BE2C (cell line): ENCODE results near the gene ATP11A.
"Not testable (repeated sequence)": the region's sequence is repeated elsewhere in the genome, so short reads cannot be mapped to it uniquely, and the experiment has no call there.

ENCODE experiments used
- DNase-seq: peaks from one replicate; pipeline ENCODE4 v3.0.0-alpha.2; 2020
- H3K27me3 ChIP-seq: fragments of 250-450 bp; sonication (Bioruptor Pico); 2 replicates; pipeline ENCODE4 v1.5.1; 2020; ENCODE audit warnings: mild to moderate bottlenecking
- H3K36me3 ChIP-seq: fragments of 250-450 bp; sonication (Bioruptor Pico); 2 replicates; pipeline ENCODE4 v1.5.1; 2020; ENCODE audit warnings: mild to moderate bottlenecking
- H3K4me1 ChIP-seq: fragments of 250-450 bp; sonication (Bioruptor Pico); 2 replicates; pipeline ENCODE4 v1.5.1; 2020
- H3K4me3 ChIP-seq: 2 replicates; pipeline ENCODE4 v1.5.1; 2011; ENCODE audit warnings: low read depth, low read length
- H3K9me3 ChIP-seq: fragments of 250-450 bp; sonication (Bioruptor Pico); 2 replicates; pipeline ENCODE4 v1.5.1; 2020
- CTCF ChIP-seq: IDR thresholded peaks from 2 replicates; pipeline ENCODE4 v1.5.1; 2012; ENCODE audit warnings: mild to moderate bottlenecking, low read depth, low read length

The ATP11A gene

GRCh38 chr13:112799394-112799793 is 109.6 kb downstream of the ATP11A start:
- H3K4me3 ChIP-seq: no peak overlapping the region
- no peaks in the 10 kb centered on the region for H3K4me1 ChIP-seq
- DNase-seq: no peak
- H3K36me3 ChIP-seq: no peaks in the 10 kb centered on the region; the same call in 1 of the 2 replicates
- no peaks in the 10 kb centered on the region for H3K9me3 ChIP-seq
- TF ChIP-seq CTCF: no peak
- H3K27me3 ChIP-seq: no peaks in the 10 kb centered on the region

DNA sequence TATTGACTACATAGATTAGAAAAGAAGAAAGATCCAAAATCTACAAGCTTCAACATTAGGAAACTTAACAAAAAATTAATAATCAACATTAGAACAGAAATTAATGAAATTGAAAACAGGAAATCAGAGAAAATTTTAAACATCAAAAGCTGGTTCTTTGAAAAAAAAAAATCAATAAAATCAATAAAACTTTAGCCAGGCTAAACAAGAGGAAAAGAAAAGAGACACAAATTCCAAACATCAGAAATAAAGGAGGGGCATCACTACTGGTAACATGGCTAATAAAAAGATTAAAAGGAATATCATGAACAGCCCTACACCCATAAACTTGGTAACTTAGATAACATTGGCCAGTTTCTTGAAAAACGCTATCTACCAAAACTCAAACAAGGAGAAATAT is 110.2 kb downstream of the ATP11A start:
- no peaks in the 10 kb centered on the region; the same call in 1 of the 2 replicates for H3K36me3 ChIP-seq
- H3K9me3 ChIP-seq: no peaks in the 10 kb centered on the region
- TF ChIP-seq CTCF: no peak
- H3K27me3 ChIP-seq: no peaks in the 10 kb centered on the region
- no peak for DNase-seq
- no peaks in the 10 kb centered on the region for H3K4me1 ChIP-seq
- no peak overlapping the region for H3K4me3 ChIP-seq

DNA sequence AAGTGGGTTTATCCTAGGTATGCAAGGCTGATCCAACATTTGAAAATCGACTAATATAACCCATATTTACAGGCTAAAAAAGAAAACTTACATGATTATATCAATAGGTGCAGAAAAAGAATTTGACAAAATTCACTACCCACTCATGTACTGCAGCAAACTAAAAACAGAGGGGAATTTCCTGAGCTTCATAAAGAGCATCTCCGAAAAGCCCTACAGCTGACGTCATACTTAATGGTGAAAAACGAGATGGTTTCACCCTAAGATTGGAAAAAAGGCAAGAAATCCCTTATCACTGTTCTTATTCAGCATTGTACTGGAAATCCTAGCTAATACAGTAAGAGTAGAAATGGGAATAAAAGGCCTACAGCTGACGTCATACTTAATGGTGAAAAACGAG is 111.0 kb downstream of the ATP11A start:
- H3K4me3 ChIP-seq, H3K4me1 ChIP-seq, DNase-seq, H3K27me3 ChIP-seq, H3K36me3 ChIP-seq, H3K9me3 ChIP-seq: not testable (repeated sequence)

- Histone ChIP-seq H3K27me3 (no peaks in the 10 kb centered on the region), H3K4me1 (no peaks in the 10 kb centered on the region), H3K4me3 (no peak overlapping the region), H3K36me3 (peaks cover 5% of the 10 kb centered on the region; the same call in 1 of the 2 replicates), H3K9me3 (no peaks in the 10 kb centered on the region)
- TF ChIP-seq CTCF: no peak
- DNase-seq: no peak
These were observed 113.0 kb downstream of the ATP11A start for GRCh38 chr13:112802802-112803195.

DNA sequence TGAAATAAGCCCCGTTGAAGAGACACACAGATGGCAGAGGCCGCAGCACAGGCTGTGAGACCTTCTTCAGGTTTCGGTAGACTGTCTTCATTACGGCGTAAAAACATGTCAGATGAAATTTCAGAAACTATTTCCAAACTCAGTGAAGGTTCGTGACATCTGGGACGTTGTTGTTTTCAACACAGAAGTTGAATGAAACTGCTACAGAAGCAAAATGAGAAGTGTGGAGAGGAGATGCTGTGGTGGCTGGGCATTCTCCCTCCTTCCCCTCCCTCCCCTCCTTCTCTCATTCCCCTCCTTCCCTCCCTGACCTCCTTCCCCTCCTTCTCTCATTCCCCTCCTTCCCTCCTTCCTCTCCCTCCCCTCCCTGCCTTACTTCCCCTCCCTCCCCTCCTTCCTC is 113.6 kb downstream of the ATP11A start:
- Histone ChIP-seq H3K4me3 (no peak overlapping the region), H3K4me1 (no peaks in the 10 kb centered on the region), H3K27me3 (no peaks in the 10 kb centered on the region), H3K36me3 (peaks cover 5% of the 10 kb centered on the region; the same call in 1 of the 2 replicates), H3K9me3 (no peaks in the 10 kb centered on the region)
- no peak for TF ChIP-seq CTCF
- no peak for DNase-seq

GRCh38 chr13:112804374-112804773 is 114.5 kb downstream of the ATP11A start:
- Histone ChIP-seq H3K4me3 (no peak overlapping the region), H3K9me3 (no peaks in the 10 kb centered on the region), H3K4me1 (no peaks in the 10 kb centered on the region), H3K36me3 (peaks cover 5% of the 10 kb centered on the region; the same call in 1 of the 2 replicates), H3K27me3 (no peaks in the 10 kb centered on the region)
- no peak for DNase-seq
- no peak for TF ChIP-seq CTCF
